Karpas-422 (cell line): Measurements from ENCODE around the gene ANGPTL2. TPM values are rescaled to one million over a fixed set of nuclear protein-coding genes. Genes with fewer than 3 reads are reported as not detected.
"Not testable (repeated sequence)": the region's sequence is repeated elsewhere in the genome, so short reads cannot be mapped to it uniquely, and the experiment has no call there.

ENCODE experiments used
- DNase-seq: peaks from one replicate; pipeline ENCODE4 v3.0.0-alpha.2; 2015
- H2AFZ ChIP-seq: fragments of 200-600 bp; sonication (generic); 2 replicates; pipeline ENCODE4 v1.6.1; 2014; ENCODE audit warnings: antibody characterized with exemption, low read length, mixed read lengths
- H3K27ac ChIP-seq: fragments of 200-600 bp; sonication (generic); 2 replicates; pipeline ENCODE4 v1.5.1; 2014; ENCODE audit warnings: mild to moderate bottlenecking, low read length, moderate library complexity
- H3K27me3 ChIP-seq: fragments of 200-600 bp; sonication (generic); 2 replicates; pipeline ENCODE4 v1.6.1; 2014; ENCODE audit warnings: low read length, mixed read lengths
- H3K36me3 ChIP-seq: fragments of 200-600 bp; sonication (generic); 2 replicates; pipeline ENCODE4 v1.6.1; 2014; ENCODE audit warnings: low read length, mixed read lengths; ENCODE audit not compliant: insufficient read depth
- H3K4me1 ChIP-seq: fragments of 200-600 bp; sonication (generic); 2 replicates; pipeline ENCODE4 v1.6.1; 2014; ENCODE audit warnings: mild to moderate bottlenecking, low read length, mixed read lengths
- H3K4me2 ChIP-seq: fragments of 200-600 bp; sonication (generic); 2 replicates; pipeline ENCODE4 v1.6.1; 2014; ENCODE audit warnings: low read length, low read depth, mild to moderate bottlenecking; ENCODE audit not compliant: poor library complexity, severe bottlenecking
- H3K4me3 ChIP-seq: fragments of 200-600 bp; sonication (generic); 2 replicates; pipeline ENCODE4 v1.5.1; 2014; ENCODE audit warnings: mild to moderate bottlenecking, antibody characterized with exemption, low read length, mixed read lengths
- H3K79me2 ChIP-seq: fragments of 200-600 bp; sonication (generic); 2 replicates; pipeline ENCODE4 v1.6.1; 2014; ENCODE audit warnings: mild to moderate bottlenecking, low read length, mixed read lengths
- H3K9ac ChIP-seq: fragments of 200-600 bp; sonication (generic); 2 replicates; pipeline ENCODE4 v1.6.0; 2014; ENCODE audit warnings: low read length
- H3K9me2 ChIP-seq: fragments of 200-600 bp; sonication (generic), shearing (Covaris generic); replicated peaks from 2 replicates; pipeline ENCODE4 v1.6.0; 2014; ENCODE audit warnings: mild to moderate bottlenecking, low read length, moderate library complexity; ENCODE audit not compliant: insufficient read depth
- H3K9me3 ChIP-seq: fragments of 300-700, 200-600 bp; sonication (generic); 2 replicates; pipeline ENCODE4 v1.6.1; 2014; ENCODE audit warnings: low read length, mixed read lengths
- H4K20me1 ChIP-seq: fragments of 200-600 bp; sonication (generic); 2 replicates; pipeline ENCODE4 v1.6.1; 2014; ENCODE audit warnings: mild to moderate bottlenecking, antibody characterized with exemption, low read length, low read depth; ENCODE audit not compliant: insufficient read depth
- total RNA-seq: library from RNA; depleted of rRNA; stranded (reverse); fragments of >200 nt; shearing (Covaris generic); gene quantifications from 2 replicates; pipeline ENCODE4 v1.2.3, GENCODE V29; 2014; ENCODE audit warnings: low replicate concordance

Gene ANGPTL2
- total RNA-seq, 1 experiment from 2014 or later = not detected

DNA sequence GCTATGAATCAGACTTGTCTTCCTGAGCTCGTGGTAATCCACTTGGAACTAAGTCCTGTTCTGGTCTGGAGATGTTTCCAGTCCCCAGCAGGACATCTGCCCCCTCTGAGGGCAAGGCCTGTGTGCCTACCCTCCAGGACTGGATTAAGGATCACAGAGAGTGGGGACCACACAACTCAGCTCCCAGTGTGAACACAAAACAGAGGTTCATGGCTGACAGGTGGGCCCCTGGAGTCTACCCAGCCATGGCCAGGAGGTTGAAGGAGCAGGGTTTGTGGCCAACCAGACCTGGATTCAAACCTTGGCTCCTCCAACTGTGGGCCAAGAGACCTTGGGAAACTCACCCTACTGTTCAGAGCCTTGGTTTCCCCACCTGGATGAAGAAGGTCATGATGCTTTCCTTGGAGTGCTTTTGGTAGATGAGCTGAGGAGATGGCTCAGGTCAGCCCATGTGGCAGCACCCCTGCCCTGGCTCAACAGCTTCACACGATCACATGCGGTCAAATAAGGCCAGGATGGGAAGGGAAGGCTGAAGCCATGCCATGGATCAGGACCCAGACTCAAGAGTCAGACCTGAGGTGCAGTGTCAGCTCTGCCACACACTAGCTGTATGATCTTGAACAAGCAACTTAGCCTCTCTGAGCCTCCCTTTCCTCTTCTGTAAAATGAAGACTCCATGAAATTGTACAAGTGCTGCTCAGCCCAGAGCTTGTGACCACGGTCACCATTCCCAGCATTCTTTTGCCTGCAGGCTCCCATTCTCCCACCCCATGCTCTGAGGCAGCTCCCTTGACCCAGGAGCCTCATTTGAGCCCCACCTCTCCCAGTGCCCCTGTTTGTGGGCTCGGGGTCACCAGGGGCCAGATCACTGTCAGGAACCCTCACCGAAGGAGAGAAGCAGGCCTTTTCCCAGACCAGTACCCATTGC is 27.3 kb upstream of the ANGPTL2 start:
- Histone ChIP-seq H3K9me3 (no peaks in the 10 kb centered on the region), H3K27ac (no peak overlapping the region), H3K4me3 (no peak overlapping the region), H4K20me1 (0 out of 2 replicates have a peak, but pooled peaks cover 12% of the 10 kb centered on the region), H3K36me3 (no peaks in the 10 kb centered on the region), H3K9ac (no peak overlapping the region), H3K4me1 (peaks cover 7% of the 10 kb centered on the region), H3K4me2 (no peak overlapping the region), H3K27me3 (no peaks in the 10 kb centered on the region), H3K79me2 (no peaks in the 10 kb centered on the region), H2AFZ (no peak overlapping the region), H3K9me2 (no peaks in the 10 kb centered on the region)
- DNase-seq = no peak

DNA sequence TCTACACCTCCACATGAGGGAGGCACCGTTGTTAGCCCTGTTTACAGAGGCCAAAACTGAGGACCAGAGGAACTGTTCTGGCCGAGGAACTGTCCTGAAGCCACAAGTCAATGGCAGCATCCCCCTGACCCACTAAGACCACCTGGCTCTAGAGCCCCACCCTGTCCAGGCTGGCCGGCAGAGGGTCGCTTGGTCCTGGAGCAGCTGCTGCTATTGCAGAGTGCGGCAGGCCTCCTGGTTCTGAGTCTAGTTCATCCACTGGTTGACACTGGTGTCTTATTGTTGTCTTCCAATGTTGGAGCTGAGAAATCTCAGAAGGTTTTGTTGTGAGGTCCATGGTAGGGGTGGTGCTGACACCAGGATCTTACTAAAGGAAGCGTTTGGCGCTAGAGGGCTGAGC is 26.6 kb upstream of the ANGPTL2 start:
- no peak overlapping the region for H3K4me3 ChIP-seq
- no peak overlapping the region for H3K9ac ChIP-seq
- H3K27me3 ChIP-seq = no peaks in the 10 kb centered on the region
- H3K9me3 ChIP-seq = no peaks in the 10 kb centered on the region
- H4K20me1 ChIP-seq = 0 out of 2 replicates have a peak, but pooled peaks cover 9% of the 10 kb centered on the region
- no peaks in the 10 kb centered on the region for H3K36me3 ChIP-seq
- no peak overlapping the region for H3K27ac ChIP-seq
- H2AFZ ChIP-seq = no peak overlapping the region
- H3K4me2 ChIP-seq = no peak overlapping the region
- H3K4me1 ChIP-seq = peaks cover under 1% of the 10 kb centered on the region; the same call in 1 of the 2 replicates
- no peaks in the 10 kb centered on the region for H3K9me2 ChIP-seq
- no peaks in the 10 kb centered on the region for H3K79me2 ChIP-seq
- no peak for DNase-seq

DNA sequence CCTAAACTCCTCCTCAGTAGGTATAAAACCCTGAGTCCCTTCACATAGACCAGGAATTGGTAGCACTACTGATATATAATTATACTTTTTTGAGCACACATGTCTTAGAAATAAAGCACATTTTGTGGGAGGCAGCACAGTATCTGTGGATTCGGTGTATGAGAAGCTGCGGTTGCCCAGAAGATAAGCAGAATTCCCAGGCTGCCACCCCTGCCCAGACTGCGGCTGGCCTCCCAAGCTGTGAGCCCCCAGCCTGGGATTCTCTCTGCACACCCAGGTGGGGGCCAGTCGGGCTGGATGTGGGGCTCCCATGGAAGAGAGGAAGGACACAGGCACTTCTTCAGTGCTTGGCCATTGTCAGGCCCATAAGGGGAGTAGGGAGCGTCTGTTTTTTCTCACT is 25.6 kb upstream of the ANGPTL2 start:
- Histone ChIP-seq H3K27me3 (no peaks in the 10 kb centered on the region), H3K9me2 (no peaks in the 10 kb centered on the region), H2AFZ (no peak overlapping the region), H3K79me2 (no peaks in the 10 kb centered on the region), H4K20me1 (0 out of 2 replicates have a peak, but pooled peaks cover 5% of the 10 kb centered on the region), H3K4me1 (no peaks in the 10 kb centered on the region), H3K9ac (no peak overlapping the region), H3K27ac (no peak overlapping the region), H3K9me3 (no peaks in the 10 kb centered on the region), H3K4me3 (no peak overlapping the region), H3K36me3 (no peaks in the 10 kb centered on the region), H3K4me2 (no peak overlapping the region)
- no peak for DNase-seq

DNA sequence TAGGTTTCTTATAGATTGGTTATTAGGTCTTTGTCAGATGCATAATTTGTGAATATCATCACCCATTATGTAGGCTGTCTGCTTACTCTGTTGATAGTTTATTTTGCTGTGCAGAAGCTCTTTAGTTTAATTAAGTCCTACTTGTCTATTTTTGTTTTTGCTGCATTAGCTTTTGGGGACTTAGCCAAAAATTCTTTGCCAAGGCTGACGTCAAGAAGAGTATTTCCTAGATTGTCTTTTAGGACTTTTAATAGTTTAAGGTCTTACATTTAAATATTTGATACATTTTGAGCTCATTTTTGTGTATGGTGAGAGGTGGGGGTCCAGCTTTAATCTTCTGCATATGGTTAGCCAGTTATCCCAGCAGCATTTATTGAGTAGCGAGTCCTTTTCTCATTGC is 24.8 kb upstream of the ANGPTL2 start:
- H3K9ac ChIP-seq = no peak overlapping the region
- H3K79me2 ChIP-seq = no peaks in the 10 kb centered on the region
- no peak overlapping the region for H3K27ac ChIP-seq
- 0 out of 2 replicates have a peak, but pooled peaks cover 5% of the 10 kb centered on the region for H4K20me1 ChIP-seq
- H3K4me3 ChIP-seq = no peak overlapping the region
- H3K9me3 ChIP-seq = no peaks in the 10 kb centered on the region
- H3K36me3 ChIP-seq = no peaks in the 10 kb centered on the region
- no peaks in the 10 kb centered on the region for H3K9me2 ChIP-seq
- H3K4me2 ChIP-seq = no peak overlapping the region
- no peak overlapping the region for H2AFZ ChIP-seq
- no peaks in the 10 kb centered on the region for H3K4me1 ChIP-seq
- no peaks in the 10 kb centered on the region for H3K27me3 ChIP-seq
- DNase-seq = no peak

DNA sequence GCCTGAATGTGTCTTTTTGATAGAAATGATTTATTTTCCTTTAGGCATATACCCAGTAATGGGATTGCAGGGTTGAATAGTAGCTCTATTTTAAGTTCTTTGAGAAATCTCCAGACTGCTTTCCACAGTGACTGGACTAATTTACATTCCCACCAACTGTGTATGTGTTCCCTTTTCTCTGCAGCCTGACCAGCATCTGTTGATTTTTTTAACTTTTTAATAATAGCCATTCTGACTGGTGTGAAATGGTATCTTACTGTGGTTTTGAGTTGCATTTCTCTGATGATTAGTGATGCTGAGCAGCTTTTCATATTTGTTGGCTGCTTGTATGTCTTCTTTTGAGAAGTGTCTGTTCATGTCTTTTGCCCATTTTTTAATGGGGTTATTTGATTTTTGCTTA is 24.4 kb upstream of the ANGPTL2 start:
- H4K20me1 ChIP-seq, DNase-seq, H3K4me1 ChIP-seq, H3K27ac ChIP-seq, H3K4me3 ChIP-seq, H3K9me2 ChIP-seq, H2AFZ ChIP-seq, H3K79me2 ChIP-seq, H3K9ac ChIP-seq, H3K36me3 ChIP-seq, H3K9me3 ChIP-seq, H3K4me2 ChIP-seq, H3K27me3 ChIP-seq: not testable (repeated sequence)

DNA sequence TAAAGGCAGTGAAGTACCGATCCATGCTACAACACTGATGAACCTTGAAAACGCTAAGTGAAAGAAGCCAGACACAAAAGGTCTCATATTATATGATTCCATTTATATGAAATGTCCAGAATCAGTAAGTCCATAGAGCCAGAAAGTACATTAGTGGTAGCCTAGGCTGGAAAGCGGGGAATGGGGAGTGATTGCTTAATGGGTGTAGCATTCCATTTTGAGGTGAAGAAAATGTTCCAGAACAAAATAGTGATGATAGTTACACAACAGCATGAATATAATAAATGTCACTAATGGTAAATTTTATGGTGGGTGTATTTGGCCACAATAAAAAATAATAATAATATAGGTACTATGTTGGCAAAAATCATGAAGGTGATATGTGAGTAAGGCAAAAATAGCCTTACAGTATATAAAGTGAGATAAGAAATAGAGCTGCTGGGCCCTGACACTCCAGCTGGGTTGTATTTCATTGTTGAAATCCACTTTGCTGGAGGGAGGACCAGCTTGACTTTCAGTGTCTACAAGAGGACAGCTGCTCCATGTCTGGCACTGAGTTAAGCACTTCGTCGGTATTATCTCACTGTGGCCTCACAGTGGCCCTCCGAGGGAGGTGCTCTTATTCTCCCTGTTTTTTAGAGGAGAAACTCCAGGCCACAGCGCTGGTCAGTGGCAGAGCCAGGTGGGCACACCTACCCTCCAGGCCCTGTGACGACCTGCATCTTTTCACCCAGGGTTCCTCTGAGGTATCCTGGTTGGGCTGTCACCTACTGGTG is 22.4 kb upstream of the ANGPTL2 start:
- H3K4me3 ChIP-seq = no peak overlapping the region

DNA sequence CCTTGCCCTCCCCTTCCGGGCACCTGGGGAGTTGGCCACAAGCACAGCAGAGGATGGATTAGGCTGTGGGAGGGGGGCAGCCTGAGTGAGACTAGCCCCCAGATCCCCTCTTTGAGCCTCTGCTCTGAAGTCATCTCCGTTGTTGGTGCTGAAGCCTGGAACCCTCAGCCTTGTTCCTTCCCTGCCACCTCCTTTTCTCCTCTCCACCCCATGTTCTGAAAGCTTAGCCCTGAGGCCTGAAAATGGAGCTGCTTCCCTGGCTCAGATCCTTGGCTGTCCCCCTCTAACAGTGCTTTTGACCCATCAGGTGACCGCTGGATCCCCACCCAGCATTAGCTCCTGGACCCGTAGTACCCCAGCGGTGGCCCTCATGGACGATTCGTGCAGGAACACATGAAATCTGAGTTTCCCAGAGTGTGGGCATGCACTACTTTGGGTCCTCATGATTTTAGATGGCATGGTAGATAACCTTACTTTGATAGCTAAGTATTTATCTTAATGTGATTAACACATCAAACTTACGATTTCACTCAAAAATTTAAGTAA is 21.6 kb upstream of the ANGPTL2 start:
- no peaks in the 10 kb centered on the region for H3K27me3 ChIP-seq
- no peaks in the 10 kb centered on the region for H3K79me2 ChIP-seq
- no peaks in the 10 kb centered on the region for H3K4me1 ChIP-seq
- H3K36me3 ChIP-seq = no peaks in the 10 kb centered on the region
- H4K20me1 ChIP-seq = 0 out of 2 replicates have a peak, but pooled peaks cover 6% of the 10 kb centered on the region
- no peak overlapping the region for H3K4me3 ChIP-seq
- H3K9me3 ChIP-seq = no peaks in the 10 kb centered on the region
- H3K9me2 ChIP-seq = no peaks in the 10 kb centered on the region
- H3K9ac ChIP-seq = no peak overlapping the region
- no peak overlapping the region for H2AFZ ChIP-seq
- no peak overlapping the region for H3K4me2 ChIP-seq
- H3K27ac ChIP-seq = no peak overlapping the region
- no peak for DNase-seq

More for the DNA sequence above, 22.4 kb upstream of the ANGPTL2 start:
- H3K4me2 ChIP-seq = no peak overlapping the region
- H3K27me3 ChIP-seq = no peaks in the 10 kb centered on the region
- DNase-seq = no peak
- H3K4me1 ChIP-seq = no peaks in the 10 kb centered on the region
- no peaks in the 10 kb centered on the region for H3K36me3 ChIP-seq
- H3K9me2 ChIP-seq = no peaks in the 10 kb centered on the region
- H3K9ac ChIP-seq = no peak overlapping the region
- H3K9me3 ChIP-seq = no peaks in the 10 kb centered on the region
- 0 out of 2 replicates have a peak, but pooled peaks cover 6% of the 10 kb centered on the region for H4K20me1 ChIP-seq
- no peaks in the 10 kb centered on the region for H3K79me2 ChIP-seq
- H2AFZ ChIP-seq = no peak overlapping the region
- no peak overlapping the region for H3K27ac ChIP-seq

DNA sequence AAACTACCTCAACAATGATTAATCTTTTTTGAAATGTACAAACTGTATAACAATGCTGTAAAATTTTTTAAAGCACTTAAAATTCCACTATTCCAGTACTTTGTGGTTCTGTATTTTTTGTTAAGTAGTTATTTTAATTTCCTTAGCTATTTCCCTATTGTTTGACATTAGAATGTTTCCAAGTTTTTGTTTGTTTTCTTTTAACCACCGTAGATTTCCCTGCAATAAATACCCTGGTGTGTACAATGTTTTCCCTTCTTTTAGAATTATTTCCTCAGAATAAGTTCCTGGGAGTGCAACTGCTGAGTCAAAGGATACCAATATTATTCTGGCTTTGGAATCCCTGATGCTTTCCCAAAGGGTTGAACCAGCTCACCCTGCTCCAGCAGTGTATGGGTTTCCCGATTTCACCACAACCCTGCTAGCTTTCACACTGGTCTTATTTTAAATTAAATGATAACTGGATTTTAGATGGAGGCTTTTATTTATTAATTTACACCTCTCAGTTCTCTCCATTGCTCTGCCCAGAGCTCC is 20.6 kb upstream of the ANGPTL2 start:
- H3K9me2 ChIP-seq = no peaks in the 10 kb centered on the region
- DNase-seq = no peak
- H3K9me3 ChIP-seq = no peaks in the 10 kb centered on the region
- no peak overlapping the region for H3K27ac ChIP-seq
- H3K36me3 ChIP-seq = no peaks in the 10 kb centered on the region
- H2AFZ ChIP-seq = no peak overlapping the region
- no peak overlapping the region for H3K4me2 ChIP-seq
- H4K20me1 ChIP-seq = 0 out of 2 replicates have a peak, but pooled peaks cover 7% of the 10 kb centered on the region
- no peaks in the 10 kb centered on the region for H3K27me3 ChIP-seq
- no peak overlapping the region for H3K9ac ChIP-seq
- no peaks in the 10 kb centered on the region for H3K79me2 ChIP-seq
- H3K4me1 ChIP-seq = no peaks in the 10 kb centered on the region
- no peak overlapping the region for H3K4me3 ChIP-seq
